OCI-LY7 (cell line): ENCODE measurements around the gene PTPRT.

Experiments used
- EZH2phosphoT487 ChIP-seq: fragments of 200-600 bp; sonication (generic); IDR thresholded peaks from 2 replicates; pipeline ENCODE4 v1.6.1; 2018; ENCODE audit warnings: low read depth, borderline replicate concordance, mild to moderate bottlenecking, mixed run types, antibody characterized with exemption, low read length, moderate library complexity, mixed read lengths
- TF ChIP-seq, protein P1 (sequence below): fragments of 200-600 bp; sonication (generic); conservative IDR thresholded peaks from 2 replicates; pipeline ENCODE4 v1.5.1; 2014; ENCODE audit warnings: mild to moderate bottlenecking, antibody characterized with exemption, low read length, moderate library complexity, mixed read lengths

GRCh38 chr20:42378826-42379225, 810.9 kb downstream of the PTPRT start:
- TF ChIP-seq, protein P1, sequence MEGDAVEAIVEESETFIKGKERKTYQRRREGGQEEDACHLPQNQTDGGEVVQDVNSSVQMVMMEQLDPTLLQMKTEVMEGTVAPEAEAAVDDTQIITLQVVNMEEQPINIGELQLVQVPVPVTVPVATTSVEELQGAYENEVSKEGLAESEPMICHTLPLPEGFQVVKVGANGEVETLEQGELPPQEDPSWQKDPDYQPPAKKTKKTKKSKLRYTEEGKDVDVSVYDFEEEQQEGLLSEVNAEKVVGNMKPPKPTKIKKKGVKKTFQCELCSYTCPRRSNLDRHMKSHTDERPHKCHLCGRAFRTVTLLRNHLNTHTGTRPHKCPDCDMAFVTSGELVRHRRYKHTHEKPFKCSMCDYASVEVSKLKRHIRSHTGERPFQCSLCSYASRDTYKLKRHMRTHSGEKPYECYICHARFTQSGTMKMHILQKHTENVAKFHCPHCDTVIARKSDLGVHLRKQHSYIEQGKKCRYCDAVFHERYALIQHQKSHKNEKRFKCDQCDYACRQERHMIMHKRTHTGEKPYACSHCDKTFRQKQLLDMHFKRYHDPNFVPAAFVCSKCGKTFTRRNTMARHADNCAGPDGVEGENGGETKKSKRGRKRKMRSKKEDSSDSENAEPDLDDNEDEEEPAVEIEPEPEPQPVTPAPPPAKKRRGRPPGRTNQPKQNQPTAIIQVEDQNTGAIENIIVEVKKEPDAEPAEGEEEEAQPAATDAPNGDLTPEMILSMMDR: no peak
- TF ChIP-seq EZH2phosphoT487: no peak
